Body of pancreas (tissue), 4 donors: ENCODE measurements around the gene ICOSLG.
"Not testable (repeated sequence)": the region's sequence is repeated elsewhere in the genome, so short reads cannot be mapped to it uniquely, and the experiment has no call there.

ENCODE experiments used
- POLR2A ChIP-seq, 3 donors: fragments of 450-650 bp; IDR thresholded peaks; one replicate each; pipeline ENCODE4 v1.6.1; 2016; ENCODE audit warnings: antibody characterized with exemption in 3 of 3, mild to moderate bottlenecking in 2 of 3
- TF ChIP-seq, protein P1 (sequence below), 7 experiments: fragments of 450-650 bp in 4 of 7; fragments of 200-600 bp in 3 of 7; sonication (generic) in 3 of 7; IDR thresholded peaks; one replicate each; pipeline ENCODE4 v1.5.1; 2016 to 2019; ENCODE audit warnings: antibody characterized with exemption in 7 of 7

DNA sequence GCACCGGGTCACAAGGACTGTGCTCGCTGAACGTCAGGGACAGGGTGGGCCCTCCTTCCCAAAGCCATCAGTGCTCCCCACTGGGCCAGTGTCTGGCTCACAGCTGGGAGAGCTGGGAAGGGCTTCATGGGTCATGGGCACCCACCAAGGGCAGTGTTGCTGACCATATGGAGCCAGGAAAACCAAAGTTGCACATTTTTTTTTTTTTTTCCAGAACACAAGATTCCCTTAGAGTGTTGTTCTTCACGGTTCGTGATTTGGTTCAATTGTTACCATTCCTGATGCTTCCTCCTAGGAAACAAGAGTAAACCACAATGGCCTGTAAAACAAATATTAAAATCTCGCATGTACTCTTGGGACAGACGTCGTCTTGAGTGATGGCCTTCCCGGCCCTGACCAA lies 45.9 kb downstream of the ICOSLG start:
- not testable (repeated sequence) for TF ChIP-seq POLR2A (IDR thresholded peaks at IDR 0.05)
- TF ChIP-seq, protein P1, sequence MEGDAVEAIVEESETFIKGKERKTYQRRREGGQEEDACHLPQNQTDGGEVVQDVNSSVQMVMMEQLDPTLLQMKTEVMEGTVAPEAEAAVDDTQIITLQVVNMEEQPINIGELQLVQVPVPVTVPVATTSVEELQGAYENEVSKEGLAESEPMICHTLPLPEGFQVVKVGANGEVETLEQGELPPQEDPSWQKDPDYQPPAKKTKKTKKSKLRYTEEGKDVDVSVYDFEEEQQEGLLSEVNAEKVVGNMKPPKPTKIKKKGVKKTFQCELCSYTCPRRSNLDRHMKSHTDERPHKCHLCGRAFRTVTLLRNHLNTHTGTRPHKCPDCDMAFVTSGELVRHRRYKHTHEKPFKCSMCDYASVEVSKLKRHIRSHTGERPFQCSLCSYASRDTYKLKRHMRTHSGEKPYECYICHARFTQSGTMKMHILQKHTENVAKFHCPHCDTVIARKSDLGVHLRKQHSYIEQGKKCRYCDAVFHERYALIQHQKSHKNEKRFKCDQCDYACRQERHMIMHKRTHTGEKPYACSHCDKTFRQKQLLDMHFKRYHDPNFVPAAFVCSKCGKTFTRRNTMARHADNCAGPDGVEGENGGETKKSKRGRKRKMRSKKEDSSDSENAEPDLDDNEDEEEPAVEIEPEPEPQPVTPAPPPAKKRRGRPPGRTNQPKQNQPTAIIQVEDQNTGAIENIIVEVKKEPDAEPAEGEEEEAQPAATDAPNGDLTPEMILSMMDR (IDR thresholded peaks at IDR 0.05): not testable (repeated sequence)
